ENCODE results near the gene MOSPD2.

DNA sequence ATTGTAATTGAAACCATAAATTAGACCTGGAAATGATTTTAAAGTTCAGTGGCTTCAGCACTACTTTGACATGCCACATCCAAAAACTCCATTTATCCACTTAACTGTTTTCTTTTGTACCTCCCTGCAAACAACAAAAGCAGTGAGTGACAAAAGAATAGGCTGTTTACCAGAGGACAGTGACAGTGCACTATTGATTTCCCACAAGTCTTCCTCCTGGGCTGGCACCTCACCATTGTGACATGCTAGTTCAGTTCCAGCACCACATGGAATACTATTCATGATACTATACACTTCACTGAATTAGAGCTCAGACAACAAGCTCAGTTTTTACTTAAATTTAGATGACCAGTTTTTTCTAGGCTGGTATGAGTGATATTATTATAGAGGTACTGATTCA lies 29.3 kb downstream of the MOSPD2 start:
- no peak for TF ChIP-seq ARNTL (CRISPR knock-in tag; IDR thresholded peaks at IDR 0.05; ENCODE audit: borderline replicate concordance, low read depth)
- TF ChIP-seq TCF4 (CRISPR knock-in tag; IDR thresholded peaks at IDR 0.05; ENCODE audit: borderline replicate concordance) = no peak
- no peak for TF ChIP-seq RARB (CRISPR knock-in tag; IDR thresholded peaks at IDR 0.05)
- TF ChIP-seq OSR1 (CRISPR knock-in tag; IDR thresholded peaks at IDR 0.05) = no peak
- TF ChIP-seq, protein P1, sequence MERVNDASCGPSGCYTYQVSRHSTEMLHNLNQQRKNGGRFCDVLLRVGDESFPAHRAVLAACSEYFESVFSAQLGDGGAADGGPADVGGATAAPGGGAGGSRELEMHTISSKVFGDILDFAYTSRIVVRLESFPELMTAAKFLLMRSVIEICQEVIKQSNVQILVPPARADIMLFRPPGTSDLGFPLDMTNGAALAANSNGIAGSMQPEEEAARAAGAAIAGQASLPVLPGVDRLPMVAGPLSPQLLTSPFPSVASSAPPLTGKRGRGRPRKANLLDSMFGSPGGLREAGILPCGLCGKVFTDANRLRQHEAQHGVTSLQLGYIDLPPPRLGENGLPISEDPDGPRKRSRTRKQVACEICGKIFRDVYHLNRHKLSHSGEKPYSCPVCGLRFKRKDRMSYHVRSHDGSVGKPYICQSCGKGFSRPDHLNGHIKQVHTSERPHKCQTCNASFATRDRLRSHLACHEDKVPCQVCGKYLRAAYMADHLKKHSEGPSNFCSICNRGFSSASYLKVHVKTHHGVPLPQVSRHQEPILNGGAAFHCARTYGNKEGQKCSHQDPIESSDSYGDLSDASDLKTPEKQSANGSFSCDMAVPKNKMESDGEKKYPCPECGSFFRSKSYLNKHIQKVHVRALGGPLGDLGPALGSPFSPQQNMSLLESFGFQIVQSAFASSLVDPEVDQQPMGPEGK (CRISPR knock-in tag; IDR thresholded peaks at IDR 0.05; ENCODE audit: borderline replicate concordance) = no peak
- TF ChIP-seq ZNF70 (CRISPR knock-in tag; IDR thresholded peaks at IDR 0.05) = no peak
- TF ChIP-seq, protein P2, sequence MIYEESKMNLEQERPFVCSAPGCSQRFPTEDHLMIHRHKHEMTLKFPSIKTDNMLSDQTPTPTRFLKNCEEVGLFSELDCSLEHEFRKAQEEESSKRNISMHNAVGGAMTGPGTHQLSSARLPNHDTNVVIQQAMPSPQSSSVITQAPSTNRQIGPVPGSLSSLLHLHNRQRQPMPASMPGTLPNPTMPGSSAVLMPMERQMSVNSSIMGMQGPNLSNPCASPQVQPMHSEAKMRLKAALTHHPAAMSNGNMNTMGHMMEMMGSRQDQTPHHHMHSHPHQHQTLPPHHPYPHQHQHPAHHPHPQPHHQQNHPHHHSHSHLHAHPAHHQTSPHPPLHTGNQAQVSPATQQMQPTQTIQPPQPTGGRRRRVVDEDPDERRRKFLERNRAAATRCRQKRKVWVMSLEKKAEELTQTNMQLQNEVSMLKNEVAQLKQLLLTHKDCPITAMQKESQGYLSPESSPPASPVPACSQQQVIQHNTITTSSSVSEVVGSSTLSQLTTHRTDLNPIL (CRISPR knock-in tag; IDR thresholded peaks at IDR 0.05; ENCODE audit: low read depth) = no peak
- TF ChIP-seq, protein P3, sequence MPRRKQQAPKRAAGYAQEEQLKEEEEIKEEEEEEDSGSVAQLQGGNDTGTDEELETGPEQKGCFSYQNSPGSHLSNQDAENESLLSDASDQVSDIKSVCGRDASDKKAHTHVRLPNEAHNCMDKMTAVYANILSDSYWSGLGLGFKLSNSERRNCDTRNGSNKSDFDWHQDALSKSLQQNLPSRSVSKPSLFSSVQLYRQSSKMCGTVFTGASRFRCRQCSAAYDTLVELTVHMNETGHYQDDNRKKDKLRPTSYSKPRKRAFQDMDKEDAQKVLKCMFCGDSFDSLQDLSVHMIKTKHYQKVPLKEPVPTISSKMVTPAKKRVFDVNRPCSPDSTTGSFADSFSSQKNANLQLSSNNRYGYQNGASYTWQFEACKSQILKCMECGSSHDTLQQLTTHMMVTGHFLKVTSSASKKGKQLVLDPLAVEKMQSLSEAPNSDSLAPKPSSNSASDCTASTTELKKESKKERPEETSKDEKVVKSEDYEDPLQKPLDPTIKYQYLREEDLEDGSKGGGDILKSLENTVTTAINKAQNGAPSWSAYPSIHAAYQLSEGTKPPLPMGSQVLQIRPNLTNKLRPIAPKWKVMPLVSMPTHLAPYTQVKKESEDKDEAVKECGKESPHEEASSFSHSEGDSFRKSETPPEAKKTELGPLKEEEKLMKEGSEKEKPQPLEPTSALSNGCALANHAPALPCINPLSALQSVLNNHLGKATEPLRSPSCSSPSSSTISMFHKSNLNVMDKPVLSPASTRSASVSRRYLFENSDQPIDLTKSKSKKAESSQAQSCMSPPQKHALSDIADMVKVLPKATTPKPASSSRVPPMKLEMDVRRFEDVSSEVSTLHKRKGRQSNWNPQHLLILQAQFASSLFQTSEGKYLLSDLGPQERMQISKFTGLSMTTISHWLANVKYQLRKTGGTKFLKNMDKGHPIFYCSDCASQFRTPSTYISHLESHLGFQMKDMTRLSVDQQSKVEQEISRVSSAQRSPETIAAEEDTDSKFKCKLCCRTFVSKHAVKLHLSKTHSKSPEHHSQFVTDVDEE (CRISPR knock-in tag; IDR thresholded peaks at IDR 0.05) = no peak
- no peak for TF ChIP-seq ZFP3 (CRISPR knock-in tag; IDR thresholded peaks at IDR 0.05)
- TF ChIP-seq SNAI2 (CRISPR knock-in tag; IDR thresholded peaks at IDR 0.05) = no peak
- no peak for TF ChIP-seq GLIS3 (CRISPR knock-in tag; IDR thresholded peaks at IDR 0.05)
- TF ChIP-seq, protein P4, sequence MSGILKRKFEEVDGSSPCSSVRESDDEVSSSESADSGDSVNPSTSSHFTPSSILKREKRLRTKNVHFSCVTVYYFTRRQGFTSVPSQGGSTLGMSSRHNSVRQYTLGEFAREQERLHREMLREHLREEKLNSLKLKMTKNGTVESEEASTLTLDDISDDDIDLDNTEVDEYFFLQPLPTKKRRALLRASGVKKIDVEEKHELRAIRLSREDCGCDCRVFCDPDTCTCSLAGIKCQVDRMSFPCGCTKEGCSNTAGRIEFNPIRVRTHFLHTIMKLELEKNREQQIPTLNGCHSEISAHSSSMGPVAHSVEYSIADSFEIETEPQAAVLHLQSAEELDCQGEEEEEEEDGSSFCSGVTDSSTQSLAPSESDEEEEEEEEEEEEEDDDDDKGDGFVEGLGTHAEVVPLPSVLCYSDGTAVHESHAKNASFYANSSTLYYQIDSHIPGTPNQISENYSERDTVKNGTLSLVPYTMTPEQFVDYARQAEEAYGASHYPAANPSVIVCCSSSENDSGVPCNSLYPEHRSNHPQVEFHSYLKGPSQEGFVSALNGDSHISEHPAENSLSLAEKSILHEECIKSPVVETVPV (CRISPR knock-in tag; IDR thresholded peaks at IDR 0.05) = no peak
- TF ChIP-seq ZNF8 (CRISPR knock-in tag; IDR thresholded peaks at IDR 0.05) = no peak
- TF ChIP-seq TOX (CRISPR knock-in tag; IDR thresholded peaks at IDR 0.05; ENCODE audit: borderline replicate concordance) = no peak
